K562 (cell line): ENCODE data around the gene FAM50A. TPM values are rescaled to one million over a fixed set of nuclear protein-coding genes. Genes with fewer than 3 reads are reported as not detected.

Experiments
- ATF3 ChIP-seq, 2 experiments: fragments of 450-650 bp in 1 of 2; sonication (generic) in 1 of 2; formaldehyde crosslinking in 1 of 2; IDR thresholded peaks in 1 of 2; conservative IDR thresholded peaks in 1 of 2; 2 replicates each; pipeline versions ENCODE4 v1.6.1 to v1.8.1; 2016 to 2023; ENCODE audit warnings: mild to moderate bottlenecking in 2 of 2, moderate library complexity in 2 of 2, inconsistent platforms in 1 of 2, missing genetic modification reagents in 1 of 2
- CBFB ChIP-seq: sonication (generic); formaldehyde crosslinking; IDR thresholded peaks from 2 replicates; pipeline ENCODE4 v1.4.0; 2020; ENCODE audit warnings: mild to moderate bottlenecking, missing genetic modification reagents
- CBX2 ChIP-seq: fragments of 200-600 bp; sonication (generic); IDR thresholded peaks from one replicate; pipeline ENCODE4 v1.6.1; 2012; ENCODE audit warnings: mild to moderate bottlenecking, low read length, inconsistent platforms; ENCODE audit not compliant: insufficient read depth, poor library complexity, severe bottlenecking
- CEBPG ChIP-seq, 3 experiments: fragments of 200-800 bp in 1 of 3; sonication (Bioruptor generic) in 1 of 3; sonication (generic) in 1 of 3; formaldehyde crosslinking in 1 of 3; IDR thresholded peaks in 2 of 3; conservative IDR thresholded peaks in 1 of 3; 2 replicates each; pipeline versions ENCODE4 v1.6.1 to v1.8.0; 2016 to 2022; ENCODE audit warnings: missing compliant biosample characterization in 2 of 3, missing genetic modification characterization in 2 of 3, mild to moderate bottlenecking in 1 of 3, missing genetic modification reagents in 1 of 3
- CHD4 ChIP-seq: fragments of 200-600 bp; sonication (generic); IDR thresholded peaks from 3 replicates; pipeline ENCODE4 v1.6.1; 2012; ENCODE audit warnings: low read depth, mild to moderate bottlenecking, mixed read lengths, low read length, inconsistent platforms; ENCODE audit not compliant: insufficient read depth, insufficient replicate concordance, poor library complexity, severe bottlenecking
- COPS2 ChIP-seq: fragments of 450-650 bp; conservative IDR thresholded peaks from 2 replicates; pipeline ENCODE4 v1.6.1; 2016; ENCODE audit warnings: mild to moderate bottlenecking, moderate library complexity
- KAT2B ChIP-seq: IDR thresholded peaks from one replicate; pipeline ENCODE4 v1.6.1; 2012; ENCODE audit warnings: low read depth, mild to moderate bottlenecking, control low read depth, inconsistent platforms, low read length, moderate library complexity
- KHSRP ChIP-seq: fragments of 450-650 bp; IDR thresholded peaks from 2 replicates; pipeline ENCODE4 v1.6.1; 2017
- LCOR ChIP-seq: sonication (generic); formaldehyde crosslinking; IDR thresholded peaks from 2 replicates; pipeline ENCODE4 v1.8.0; 2022; ENCODE audit warnings: mild to moderate bottlenecking, missing genetic modification reagents
- MAFF ChIP-seq: IDR thresholded peaks from 2 replicates; pipeline ENCODE4 v1.6.1; 2012; ENCODE audit warnings: low read length, improper control_type of control experiment
- NCOA6 ChIP-seq: fragments of 450-650 bp; IDR thresholded peaks from 2 replicates; pipeline ENCODE4 v1.6.1; 2017; ENCODE audit warnings: mild to moderate bottlenecking
- PATZ1 ChIP-seq: fragments of 250-450 bp; sonication (Bioruptor Pico); IDR thresholded peaks from 2 replicates; pipeline ENCODE4 v1.5.0; 2020; ENCODE audit warnings: mild to moderate bottlenecking, borderline replicate concordance
- PHF20 ChIP-seq: fragments of 450-650 bp; IDR thresholded peaks from 2 replicates; pipeline ENCODE4 v1.6.1; 2018; ENCODE audit not compliant: partially characterized antibody
- SOX6 ChIP-seq: fragments of 450-650 bp; IDR thresholded peaks from 2 replicates; pipeline ENCODE4 v1.6.1; 2014; ENCODE audit warnings: mild to moderate bottlenecking
- TBP ChIP-seq: optimal IDR thresholded peaks from 2 replicates; pipeline ENCODE3; 2011; ENCODE audit warnings: low read depth, low read length, improper control_type of control experiment
- TEAD4 ChIP-seq, 2 experiments: sonication (generic) in 1 of 2; formaldehyde crosslinking in 1 of 2; IDR thresholded peaks; 2 replicates each; pipeline versions ENCODE4 v1.6.1 to v1.8.0; 2012 to 2022; ENCODE audit warnings: borderline replicate concordance in 1 of 2, inconsistent platforms in 1 of 2, low read length in 1 of 2, mild to moderate bottlenecking in 1 of 2, missing genetic modification reagents in 1 of 2
- ZBED1 ChIP-seq: IDR thresholded peaks from 2 replicates; pipeline ENCODE4 v1.6.1; 2014
- ZFPM2 ChIP-seq: fragments of 250-450 bp; sonication (Bioruptor Pico); IDR thresholded peaks from 2 replicates; pipeline ENCODE4 v1.5.1; 2022; ENCODE audit warnings: mild to moderate bottlenecking
- ZKSCAN8 ChIP-seq: fragments of 200-800 bp; sonication (Bioruptor generic); IDR thresholded peaks from 2 replicates; pipeline ENCODE4 v1.6.1; 2016; ENCODE audit warnings: missing genetic modification characterization, missing compliant biosample characterization
- ZNF316 ChIP-seq: fragments of 450-650 bp; IDR thresholded peaks from 2 replicates; pipeline ENCODE4 v1.6.1; 2016
- ZSCAN32 ChIP-seq: fragments of 450-650 bp; formaldehyde crosslinking; IDR thresholded peaks from 2 replicates; pipeline ENCODE4 v1.4.0; 2020; ENCODE audit warnings: mild to moderate bottlenecking, moderate library complexity
- ZZZ3 ChIP-seq: fragments of 450-650 bp; IDR thresholded peaks from 2 replicates; pipeline ENCODE4 v1.6.1; 2016; ENCODE audit warnings: antibody characterized with exemption, mild to moderate bottlenecking, moderate library complexity
- polyA plus RNA-seq, 8 experiments: library from polyadenylated mRNA; depleted of rRNA in 4 of 8; stranded (reverse) in 5 of 8; unstranded in 3 of 8; fragments of >200 nt; fragmentation: Nextera tagmentation in 2 of 8; fragmentation: Illumina TruSeq in 1 of 8; extraction: Ambion mirVana in 2 of 8; extraction: Trizol in 1 of 8; gene quantifications; 2 replicates each; pipeline versions ENCODE4 v1.2.1 to v1.2.3, GENCODE V29; 2011 to 2014; ENCODE audit warnings: inconsistent platforms in 1 of 8, missing spikeins in 1 of 8
- total RNA-seq, 7 experiments: library from RNA; depleted of rRNA in 6 of 7; stranded (reverse); fragments of >200 nt in 6 of 7; fragmentation: Illumina TruSeq in 2 of 7; extraction: Trizol in 2 of 7; gene quantifications; 2 replicates each; pipeline versions ENCODE4 v1.2.1 to v1.2.3, GENCODE V29; 2011 to 2021; ENCODE audit warnings: low replicate concordance in 1 of 7
- TF ChIP-seq, protein P1 (sequence below): fragments of 250-450 bp; sonication (Bioruptor Pico); IDR thresholded peaks from 2 replicates; pipeline ENCODE4 v1.5.0; 2022; ENCODE audit warnings: mild to moderate bottlenecking

FAM50A gene
- total and polyA plus RNA-seq, 9 of the 15 experiments (the other 6 are each of a cell fraction or from before 2014, with no cell fraction given) = 4.4 to 114 (median 67.3) TPM

DNA sequence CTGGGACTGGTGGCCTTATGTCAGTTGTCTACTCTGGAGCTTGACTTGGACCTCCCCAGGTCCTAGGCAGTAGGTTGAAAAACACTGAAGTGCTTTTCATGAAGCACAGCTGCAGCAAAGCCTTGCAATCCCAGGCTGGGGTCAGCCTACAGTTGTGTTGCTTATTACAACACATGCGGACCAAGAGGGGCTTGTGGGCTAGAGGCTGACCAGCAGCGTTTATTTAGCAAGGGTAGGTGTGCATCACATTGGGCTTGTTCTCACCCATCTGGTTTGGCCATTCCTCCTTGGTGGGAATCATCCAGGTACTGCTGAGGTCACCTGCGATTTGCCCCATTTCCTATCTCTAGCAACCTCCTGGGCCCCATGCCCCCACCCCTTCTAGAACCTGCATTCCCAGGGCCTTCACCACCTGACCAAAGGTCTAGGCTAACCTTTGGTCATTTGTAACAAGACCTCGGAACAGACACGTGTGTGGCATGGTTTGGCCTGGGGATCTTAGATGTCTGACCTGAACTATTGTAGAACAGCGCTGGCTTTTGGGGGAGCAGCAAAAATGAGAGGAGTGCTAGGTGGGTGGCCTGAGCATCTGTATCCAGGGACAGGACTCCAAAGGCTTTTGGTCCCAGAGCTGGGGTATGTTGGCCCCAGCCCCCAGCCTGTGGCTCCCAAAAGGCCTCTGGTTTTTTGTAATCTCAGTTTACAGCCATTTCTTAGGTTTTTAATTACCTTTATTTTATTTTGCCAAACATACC, 42.7 kb upstream of the FAM50A start (continued):
- 0 out of 2 replicates have a peak, but pooled peaks have one; percentile 18 for TF ChIP-seq PATZ1 (CRISPR knock-in tag)
- TF ChIP-seq CEBPG (CRISPR knock-in tag; IDR thresholded peaks at IDR 0.05) = no peak; the same call in 1 of the 2 replicates
- TF ChIP-seq CEBPG (tag; conservative IDR thresholded peaks at IDR 0.05 in 1 of 2, IDR thresholded peaks at IDR 0.05 in 1 of 2) = no peak
- no peak for TF ChIP-seq TBP
- no peak for TF ChIP-seq PHF20
- no peak for TF ChIP-seq ATF3 (IDR thresholded peaks at IDR 0.05)
- TF ChIP-seq ATF3 (CRISPR knock-in tag; conservative IDR thresholded peaks at IDR 0.05) = peak; percentile 43; the same call in 1 of the 2 replicates
- peak; percentile 91 for TF ChIP-seq ZBED1
- TF ChIP-seq SOX6 = no peak
- TF ChIP-seq CBFB = 0 out of 2 replicates have a peak, but pooled peaks have one; percentile 39
- no peak for TF ChIP-seq ZZZ3
- no peak for TF ChIP-seq KHSRP
- peak; percentile 10; the same call in 1 of the 2 replicates for TF ChIP-seq MAFF
- peak; percentile 86; the same call in 1 of the 2 replicates for TF ChIP-seq ZFPM2 (CRISPR knock-in tag)
- TF ChIP-seq ZNF316 = no peak
- TF ChIP-seq ZSCAN32 (CRISPR knock-in tag) = no peak
- TF ChIP-seq LCOR (CRISPR knock-in tag) = peak; percentile 91
- TF ChIP-seq KAT2B = no peak
- no peak for TF ChIP-seq CHD4
- TF ChIP-seq CBX2 = no peak
- no peak for TF ChIP-seq NCOA6
- TF ChIP-seq ZKSCAN8 (CRISPR knock-in tag) = no peak
- no peak for TF ChIP-seq COPS2
- TF ChIP-seq, protein P1, sequence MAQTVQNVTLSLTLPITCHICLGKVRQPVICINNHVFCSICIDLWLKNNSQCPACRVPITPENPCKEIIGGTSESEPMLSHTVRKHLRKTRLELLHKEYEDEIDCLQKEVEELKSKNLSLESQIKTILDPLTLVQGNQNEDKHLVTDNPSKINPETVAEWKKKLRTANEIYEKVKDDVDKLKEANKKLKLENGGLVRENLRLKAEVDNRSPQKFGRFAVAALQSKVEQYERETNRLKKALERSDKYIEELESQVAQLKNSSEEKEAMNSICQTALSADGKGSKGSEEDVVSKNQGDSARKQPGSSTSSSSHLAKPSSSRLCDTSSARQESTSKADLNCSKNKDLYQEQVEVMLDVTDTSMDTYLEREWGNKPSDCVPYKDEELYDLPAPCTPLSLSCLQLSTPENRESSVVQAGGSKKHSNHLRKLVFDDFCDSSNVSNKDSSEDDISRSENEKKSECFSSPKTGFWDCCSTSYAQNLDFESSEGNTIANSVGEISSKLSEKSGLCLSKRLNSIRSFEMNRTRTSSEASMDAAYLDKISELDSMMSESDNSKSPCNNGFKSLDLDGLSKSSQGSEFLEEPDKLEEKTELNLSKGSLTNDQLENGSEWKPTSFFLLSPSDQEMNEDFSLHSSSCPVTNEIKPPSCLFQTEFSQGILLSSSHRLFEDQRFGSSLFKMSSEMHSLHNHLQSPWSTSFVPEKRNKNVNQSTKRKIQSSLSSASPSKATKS (CRISPR knock-in tag) = no peak
- peak; percentile 56; the same call in 1 of the 2 replicates for TF ChIP-seq TEAD4 (IDR thresholded peaks at IDR 0.05; ENCODE audit: low read length)
- no peak for TF ChIP-seq TEAD4 (CRISPR knock-in tag; IDR thresholded peaks at IDR 0.05; ENCODE audit: borderline replicate concordance)
